Activated CD4-positive, alpha-beta memory T cell treated with anti-CD3 and anti-CD28 coated beads, Interleukin-2, amount 10 ng/mL, durations not matched to agents 7 days and 5 days (primary cell): ENCODE results near the gene SYNPO2L. TPM values are rescaled to one million over a fixed set of nuclear protein-coding genes. Genes with fewer than 3 reads are reported as not detected.
"Not testable (repeated sequence)": the region's sequence is repeated elsewhere in the genome, so short reads cannot be mapped to it uniquely, and the experiment has no call there.

ENCODE experiments used
- CTCF ChIA-PET: fragments of 350-600 bp; sonication (Branson Sonifier 250); formaldehyde crosslinking; loops from one replicate; lab custom pipeline; 2021; ENCODE audit warnings: antibody characterized with exemption, inconsistent platforms; lab: Charles Lee
- POLR2A ChIA-PET: fragments of 350-600 bp; sonication (Branson Sonifier 250); formaldehyde crosslinking; loops from one replicate; lab custom pipeline; 2021; ENCODE audit warnings: antibody characterized with exemption; lab: Charles Lee
- DNase-seq: peaks from one replicate; pipeline ENCODE4 v3.0.0-alpha.2; 2020
- H3K27ac Mint-ChIP-seq: one replicate; pipeline ENCODE4 v1.8.0; 2021; ENCODE audit warnings: mild to moderate bottlenecking, mixed read lengths
- H3K27me3 Mint-ChIP-seq: one replicate; pipeline ENCODE4 v1.8.0; 2021; ENCODE audit warnings: mixed read lengths
- H3K36me3 Mint-ChIP-seq: one replicate; pipeline ENCODE4 v1.8.0; 2021; ENCODE audit warnings: low read depth, mixed read lengths
- H3K4me1 Mint-ChIP-seq: one replicate; pipeline ENCODE4 v1.8.0; 2021; ENCODE audit warnings: mixed read lengths
- H3K4me3 Mint-ChIP-seq: one replicate; pipeline ENCODE4 v1.8.0; 2021; ENCODE audit warnings: mild to moderate bottlenecking, mixed read lengths
- H3K9me3 Mint-ChIP-seq: one replicate; pipeline ENCODE4 v1.8.0; 2021; ENCODE audit warnings: mixed read lengths
- total RNA-seq, 2 experiments: library from RNA; stranded (reverse); gene quantifications; one replicate each; pipeline ENCODE4 v1.2.3, GENCODE V29; 2021

SYNPO2L gene
- not detected for total RNA-seq

GRCh38 chr10:73655990-73656298 is at the start of gene SYNPO2L:
TSS of gene SYNPO2L (minus strand) at chr10:73656029. CDS start at chr10:73655922, 107 bp downstream.
- no peak for DNase-seq
- Mint-ChIP-seq H3K4me1 (peaks cover 6% of the 10 kb centered on the region), H3K4me3 (no peak within 1 kb of the TSS), H3K36me3 (no peaks in the 10 kb centered on the region), H3K27me3 (peaks cover 4% of the 10 kb centered on the region), H3K9me3 (no peaks in the 10 kb centered on the region), H3K27ac (no peak within 1 kb of the TSS)
- POLR2A ChIA-PET = no interaction called here
- CTCF ChIA-PET = no interaction called here

GRCh38 chr10:73703924-73704323 is 48.1 kb upstream of the SYNPO2L start:
- H3K27me3 Mint-ChIP-seq, POLR2A ChIA-PET, H3K4me3 Mint-ChIP-seq, H3K27ac Mint-ChIP-seq, H3K4me1 Mint-ChIP-seq, CTCF ChIA-PET, H3K9me3 Mint-ChIP-seq, DNase-seq: not testable (repeated sequence)
- H3K36me3 Mint-ChIP-seq = peaks cover 23% of the 10 kb centered on the region

GRCh38 chr10:73698819-73699218 is 43.0 kb upstream of the SYNPO2L start:
- peaks cover 22% of the 10 kb centered on the region for H3K36me3 Mint-ChIP-seq
- H3K27ac Mint-ChIP-seq, H3K4me1 Mint-ChIP-seq, DNase-seq, H3K4me3 Mint-ChIP-seq, POLR2A ChIA-PET, CTCF ChIA-PET, H3K9me3 Mint-ChIP-seq, H3K27me3 Mint-ChIP-seq: not testable (repeated sequence)

GRCh38 chr10:73697675-73698159 is 41.9 kb upstream of the SYNPO2L start, which contains the start of gene AGAP5:
TSS of gene AGAP5 (minus strand) at chr10:73698109. CDS start at chr10:73697755, 354 bp downstream.
- H3K4me1 Mint-ChIP-seq, H3K27me3 Mint-ChIP-seq, DNase-seq, POLR2A ChIA-PET, H3K9me3 Mint-ChIP-seq, H3K27ac Mint-ChIP-seq, H3K4me3 Mint-ChIP-seq, CTCF ChIA-PET: not testable (repeated sequence)
- H3K36me3 Mint-ChIP-seq = peaks cover 21% of the 10 kb centered on the region

GRCh38 chr10:73695302-73695701 is 39.5 kb upstream of the SYNPO2L start:
- POLR2A ChIA-PET, H3K27me3 Mint-ChIP-seq, H3K4me1 Mint-ChIP-seq, H3K27ac Mint-ChIP-seq, H3K9me3 Mint-ChIP-seq, DNase-seq, H3K4me3 Mint-ChIP-seq, CTCF ChIA-PET: not testable (repeated sequence)
- peaks cover 15% of the 10 kb centered on the region for H3K36me3 Mint-ChIP-seq

GRCh38 chr10:73690755-73691154 is 34.9 kb upstream of the SYNPO2L start:
- H3K4me1 Mint-ChIP-seq, CTCF ChIA-PET, H3K4me3 Mint-ChIP-seq, H3K27ac Mint-ChIP-seq, H3K9me3 Mint-ChIP-seq, POLR2A ChIA-PET, H3K27me3 Mint-ChIP-seq, DNase-seq: not testable (repeated sequence)
- peaks cover 16% of the 10 kb centered on the region for H3K36me3 Mint-ChIP-seq

- DNase-seq, H3K4me3 Mint-ChIP-seq, POLR2A ChIA-PET, H3K27me3 Mint-ChIP-seq, CTCF ChIA-PET, H3K4me1 Mint-ChIP-seq, H3K27ac Mint-ChIP-seq, H3K9me3 Mint-ChIP-seq: not testable (repeated sequence)
- H3K36me3 Mint-ChIP-seq = peaks cover 18% of the 10 kb centered on the region
Observed at GRCh38 chr10:73689596-73689995, 33.8 kb upstream of the SYNPO2L start.

GRCh38 chr10:73687641-73688040 is 31.8 kb upstream of the SYNPO2L start:
- H3K9me3 Mint-ChIP-seq, DNase-seq, H3K27ac Mint-ChIP-seq, H3K4me3 Mint-ChIP-seq, H3K27me3 Mint-ChIP-seq, H3K4me1 Mint-ChIP-seq, CTCF ChIA-PET, POLR2A ChIA-PET: not testable (repeated sequence)
- H3K36me3 Mint-ChIP-seq = peaks cover 13% of the 10 kb centered on the region

- H3K36me3 Mint-ChIP-seq, H3K27me3 Mint-ChIP-seq, H3K9me3 Mint-ChIP-seq, DNase-seq, H3K4me1 Mint-ChIP-seq, POLR2A ChIA-PET, CTCF ChIA-PET, H3K27ac Mint-ChIP-seq, H3K4me3 Mint-ChIP-seq: not testable (repeated sequence)
Observed at GRCh38 chr10:73674546-73674945, 18.7 kb upstream of the SYNPO2L start.

- H3K4me1 Mint-ChIP-seq = not testable (repeated sequence)
Observed at GRCh38 chr10:73668378-73668777, 12.5 kb upstream of the SYNPO2L start.

GRCh38 chr10:73666153-73666809 is 10.5 kb upstream of the SYNPO2L start:
- CTCF ChIA-PET, H3K9me3 Mint-ChIP-seq, H3K36me3 Mint-ChIP-seq, H3K27me3 Mint-ChIP-seq, DNase-seq, H3K27ac Mint-ChIP-seq, POLR2A ChIA-PET, H3K4me3 Mint-ChIP-seq, H3K4me1 Mint-ChIP-seq: not testable (repeated sequence)

More at GRCh38 chr10:73668378-73668777, 12.5 kb upstream of the SYNPO2L start:
- H3K27ac Mint-ChIP-seq, H3K9me3 Mint-ChIP-seq, H3K27me3 Mint-ChIP-seq, POLR2A ChIA-PET, H3K36me3 Mint-ChIP-seq, CTCF ChIA-PET, DNase-seq, H3K4me3 Mint-ChIP-seq: not testable (repeated sequence)

- CTCF ChIA-PET, H3K4me3 Mint-ChIP-seq, H3K27ac Mint-ChIP-seq, POLR2A ChIA-PET, DNase-seq, H3K27me3 Mint-ChIP-seq, H3K4me1 Mint-ChIP-seq, H3K9me3 Mint-ChIP-seq, H3K36me3 Mint-ChIP-seq: not testable (repeated sequence)
Observed at GRCh38 chr10:73665581-73665980, 9.8 kb upstream of the SYNPO2L start.

- DNase-seq, CTCF ChIA-PET, POLR2A ChIA-PET: not testable (repeated sequence)
Observed at GRCh38 chr10:73664156-73665040, 8.6 kb upstream of the SYNPO2L start.

More at GRCh38 chr10:73664156-73665040, 8.6 kb upstream of the SYNPO2L start:
- not testable (repeated sequence) for H3K9me3 Mint-ChIP-seq, H3K4me1 Mint-ChIP-seq, H3K27ac Mint-ChIP-seq, H3K4me3 Mint-ChIP-seq, H3K36me3 Mint-ChIP-seq, H3K27me3 Mint-ChIP-seq
